Hepatocyte (in vitro differentiated cells): ENCODE results near the gene TBC1D21. TPM values are rescaled to one million over a fixed set of nuclear protein-coding genes. Genes with fewer than 3 reads are reported as not detected.

Experiments used
- DNase-seq: peaks from one replicate; pipeline ENCODE4 v3.0.0-alpha.2; 2016; ENCODE audit warnings: low spot score
- H2AFZ ChIP-seq: fragments of 200-600 bp; sonication (generic); 2 replicates; pipeline ENCODE4 v1.6.0; 2016; ENCODE audit warnings: antibody characterized with exemption, mild to moderate bottlenecking
- H3K27ac ChIP-seq: fragments of 200-600 bp; sonication (generic); 2 replicates; pipeline ENCODE4 v1.5.1; 2016; ENCODE audit warnings: mild to moderate bottlenecking
- H3K27me3 ChIP-seq: fragments of 200-600 bp; sonication (generic); 2 replicates; pipeline ENCODE4 v1.6.1; 2016
- H3K36me3 ChIP-seq: fragments of 200-600 bp; sonication (generic); replicated peaks from 2 replicates; pipeline ENCODE4 v1.5.1; 2016; ENCODE audit warnings: low read depth; ENCODE audit not compliant: insufficient read depth
- H3K4me1 ChIP-seq: fragments of 200-600 bp; sonication (generic); 2 replicates; pipeline ENCODE4 v1.5.1; 2016; ENCODE audit warnings: mild to moderate bottlenecking, moderate library complexity; ENCODE audit not compliant: insufficient read depth
- H3K4me2 ChIP-seq: fragments of 200-600 bp; sonication (generic); 2 replicates; pipeline ENCODE4 v1.6.0; 2016
- H3K4me3 ChIP-seq: fragments of 200-600 bp; sonication (generic); 2 replicates; pipeline ENCODE4 v1.5.1; 2016; ENCODE audit warnings: mild to moderate bottlenecking
- H3K79me2 ChIP-seq: fragments of 200-600 bp; sonication (generic); 2 replicates; pipeline ENCODE4 v1.6.0; 2017; ENCODE audit warnings: mild to moderate bottlenecking
- H3K9me2 ChIP-seq: fragments of 200-600 bp; sonication (generic); replicated peaks from 2 replicates; pipeline ENCODE4 v1.6.0; 2017; ENCODE audit warnings: mild to moderate bottlenecking; ENCODE audit not compliant: insufficient read depth
- H3K9me3 ChIP-seq: fragments of 200-600 bp; sonication (generic); 2 replicates; pipeline ENCODE4 v1.5.1; 2016; ENCODE audit warnings: low read depth, mild to moderate bottlenecking
- H4K20me1 ChIP-seq: fragments of 200-600 bp; sonication (generic); 2 replicates; pipeline ENCODE4 v1.6.0; 2016; ENCODE audit warnings: mild to moderate bottlenecking; ENCODE audit not compliant: insufficient read depth, poor library complexity, severe bottlenecking
- EZH2 ChIP-seq: fragments of 200-600 bp; sonication (generic); IDR thresholded peaks from 2 replicates; pipeline ENCODE4 v1.6.1; 2016; ENCODE audit warnings: antibody characterized with exemption, mild to moderate bottlenecking, borderline replicate concordance
- EZH2phosphoT487 ChIP-seq: fragments of 200-600 bp; sonication (generic); IDR thresholded peaks from one replicate; pipeline ENCODE4 v1.6.1; 2018; ENCODE audit warnings: antibody characterized with exemption, mild to moderate bottlenecking, low read depth, moderate library complexity; ENCODE audit not compliant: unreplicated experiment, severe bottlenecking
- WGBS: methylation state at CpG from one replicate; pipeline ENCODE4 v1.1.6; 2016; ENCODE audit warnings: low lambda C conversion rate; ENCODE audit errors: missing lambda C conversion rate; 5-methylcytosine and 5-hydroxymethylcytosine counted together
- polyA plus RNA-seq: library from polyadenylated mRNA; unstranded; fragments of >200 nt; fragmentation: Nextera tagmentation; extraction: Ambion mirVana; gene quantifications from 2 replicates; pipeline ENCODE4 v1.2.1, GENCODE V29; 2016
- total RNA-seq: library from RNA; depleted of rRNA; stranded (reverse); fragments of >200 nt; gene quantifications from 2 replicates; pipeline ENCODE4 v1.2.3, GENCODE V29; 2014
- TF ChIP-seq, protein P1 (sequence below): fragments of 200-600 bp; sonication (generic); IDR thresholded peaks from 2 replicates; pipeline ENCODE4 v1.5.1; 2016; ENCODE audit warnings: antibody characterized with exemption, mild to moderate bottlenecking; ENCODE audit not compliant: poor library complexity

The TBC1D21 gene
- total and polyA plus RNA-seq, 2 experiments from 2014 or later, result not detected

DNA sequence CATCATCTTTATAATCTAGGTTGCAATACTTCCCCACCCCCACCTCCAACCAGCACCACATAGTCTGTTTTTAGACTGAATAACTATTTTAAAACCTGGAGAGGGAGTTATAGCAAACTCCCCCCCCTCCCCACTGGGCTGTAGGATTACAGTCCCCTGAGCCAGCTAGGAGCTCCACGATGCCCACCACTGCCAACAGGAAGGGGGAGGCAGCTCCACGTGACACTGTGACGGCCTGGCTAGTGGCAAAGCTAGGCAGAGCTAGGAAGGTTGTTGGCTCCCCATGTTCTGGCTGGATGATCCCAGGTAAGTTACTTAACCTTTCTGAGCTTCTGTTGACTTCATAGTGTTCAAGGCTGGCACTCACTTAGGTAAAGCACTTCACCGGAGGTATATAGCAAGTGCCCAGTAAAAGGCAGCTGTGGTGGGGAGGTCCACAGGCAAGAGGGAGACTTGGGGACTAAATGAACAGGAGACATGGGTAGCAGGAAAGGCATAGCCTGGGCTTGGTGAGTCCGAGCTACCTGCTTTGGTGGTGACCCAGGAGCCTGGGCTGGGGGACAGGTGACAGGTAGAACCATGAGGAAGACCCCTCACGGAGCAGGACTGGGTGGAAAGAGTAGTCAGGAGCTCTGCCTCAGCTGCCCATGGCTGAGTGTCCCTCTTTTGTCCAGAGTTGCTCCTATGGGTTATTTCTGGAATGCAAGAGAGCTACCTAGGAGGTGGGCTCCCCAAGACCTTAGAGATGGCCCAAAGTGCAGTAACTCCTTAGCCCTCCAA is 4.0 kb upstream of the TBC1D21 start:
- H3K4me2 ChIP-seq, result no peak overlapping the region
- TF ChIP-seq, protein P1, sequence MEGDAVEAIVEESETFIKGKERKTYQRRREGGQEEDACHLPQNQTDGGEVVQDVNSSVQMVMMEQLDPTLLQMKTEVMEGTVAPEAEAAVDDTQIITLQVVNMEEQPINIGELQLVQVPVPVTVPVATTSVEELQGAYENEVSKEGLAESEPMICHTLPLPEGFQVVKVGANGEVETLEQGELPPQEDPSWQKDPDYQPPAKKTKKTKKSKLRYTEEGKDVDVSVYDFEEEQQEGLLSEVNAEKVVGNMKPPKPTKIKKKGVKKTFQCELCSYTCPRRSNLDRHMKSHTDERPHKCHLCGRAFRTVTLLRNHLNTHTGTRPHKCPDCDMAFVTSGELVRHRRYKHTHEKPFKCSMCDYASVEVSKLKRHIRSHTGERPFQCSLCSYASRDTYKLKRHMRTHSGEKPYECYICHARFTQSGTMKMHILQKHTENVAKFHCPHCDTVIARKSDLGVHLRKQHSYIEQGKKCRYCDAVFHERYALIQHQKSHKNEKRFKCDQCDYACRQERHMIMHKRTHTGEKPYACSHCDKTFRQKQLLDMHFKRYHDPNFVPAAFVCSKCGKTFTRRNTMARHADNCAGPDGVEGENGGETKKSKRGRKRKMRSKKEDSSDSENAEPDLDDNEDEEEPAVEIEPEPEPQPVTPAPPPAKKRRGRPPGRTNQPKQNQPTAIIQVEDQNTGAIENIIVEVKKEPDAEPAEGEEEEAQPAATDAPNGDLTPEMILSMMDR, result no peak
- no peak for TF ChIP-seq EZH2phosphoT487
- no peak for TF ChIP-seq EZH2
- no peak overlapping the region for H3K4me3 ChIP-seq
- H3K27me3 ChIP-seq, result peaks cover 6% of the 10 kb centered on the region
- H3K36me3 ChIP-seq, result no peaks in the 10 kb centered on the region
- DNase-seq, result no peak
- no peaks in the 10 kb centered on the region for H3K79me2 ChIP-seq
- no peaks in the 10 kb centered on the region for H4K20me1 ChIP-seq
- H3K4me1 ChIP-seq, result peaks cover 2% of the 10 kb centered on the region
- no peak overlapping the region for H3K27ac ChIP-seq
- WGBS, result 88% methylated on average over 6 of the region's 6 CpGs
- no peaks in the 10 kb centered on the region for H3K9me3 ChIP-seq
- no peak overlapping the region for H2AFZ ChIP-seq
- H3K9me2 ChIP-seq, result no peaks in the 10 kb centered on the region

DNA sequence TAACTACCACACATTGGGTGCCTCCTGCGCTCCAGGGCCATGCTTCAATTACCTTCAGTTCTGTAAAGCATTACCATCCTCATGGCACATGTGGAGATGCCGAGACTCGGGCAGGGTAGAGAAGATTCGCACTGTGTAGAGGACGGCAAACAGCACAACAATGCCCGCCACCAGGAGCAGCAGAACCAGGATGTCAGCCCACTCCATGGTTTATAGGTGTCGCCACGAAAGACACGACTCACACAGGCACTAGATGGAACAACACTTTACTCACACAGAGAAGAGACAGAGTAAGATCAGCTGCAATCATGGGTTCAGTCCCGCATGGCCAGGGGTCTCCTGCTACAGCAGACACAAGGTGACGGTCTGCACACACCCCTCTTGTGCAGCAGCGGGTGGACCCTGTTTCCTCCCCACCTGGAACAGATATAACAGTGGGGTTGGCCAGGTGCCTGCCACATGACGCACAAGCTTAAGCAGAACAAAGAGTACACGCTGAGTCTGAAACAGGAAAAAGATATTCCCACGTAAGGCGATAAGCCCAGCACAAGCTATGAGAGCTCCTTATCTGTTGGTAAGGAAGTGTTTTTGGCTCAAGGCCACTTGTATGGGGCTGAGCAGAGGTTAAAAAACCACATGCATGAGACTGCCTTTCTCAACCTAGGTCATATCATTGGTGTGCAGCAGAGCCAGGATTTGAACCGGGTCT is 2.5 kb upstream of the TBC1D21 start:
- Histone ChIP-seq H3K27me3 (peaks cover 6% of the 10 kb centered on the region), H3K27ac (no peak overlapping the region), H4K20me1 (no peaks in the 10 kb centered on the region), H3K9me2 (no peaks in the 10 kb centered on the region), H3K4me3 (no peak overlapping the region), H3K4me1 (no peaks in the 10 kb centered on the region), H3K9me3 (no peaks in the 10 kb centered on the region), H3K36me3 (no peaks in the 10 kb centered on the region), H2AFZ (no peak overlapping the region), H3K79me2 (no peaks in the 10 kb centered on the region), H3K4me2 (no peak overlapping the region)
- no peak for TF ChIP-seq EZH2
- TF ChIP-seq, protein P1, result no peak
- no peak for TF ChIP-seq EZH2phosphoT487
- DNase-seq, result peak; percentile 33
- 72% methylated on average over 17 of the region's 17 CpGs for WGBS

DNA sequence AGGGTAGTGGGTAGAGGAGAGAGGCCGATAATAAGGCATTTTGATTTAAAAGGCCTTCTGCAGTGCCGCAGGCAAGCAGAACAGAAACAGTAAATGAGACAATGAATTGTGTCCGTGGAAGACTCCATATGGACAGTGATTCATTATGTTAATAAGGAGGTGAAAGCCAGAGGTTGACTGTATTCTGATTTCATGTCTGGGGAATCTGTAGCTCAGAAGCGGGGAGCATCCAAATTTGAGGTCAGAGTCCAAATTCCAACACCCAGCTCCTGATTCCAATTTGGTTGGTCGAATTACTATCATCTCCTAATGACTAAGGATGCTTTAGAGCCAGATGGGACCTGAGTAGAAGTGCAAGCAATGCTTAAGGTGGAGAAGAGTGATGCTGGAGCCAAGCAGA is 1.0 kb upstream of the TBC1D21 start:
- Histone ChIP-seq H3K79me2 (no peaks in the 10 kb centered on the region), H2AFZ (no peak overlapping the region), H3K4me2 (no peak overlapping the region), H4K20me1 (no peaks in the 10 kb centered on the region), H3K9me2 (no peaks in the 10 kb centered on the region), H3K4me1 (no peaks in the 10 kb centered on the region), H3K27me3 (peaks cover 6% of the 10 kb centered on the region), H3K9me3 (no peaks in the 10 kb centered on the region), H3K36me3 (no peaks in the 10 kb centered on the region), H3K4me3 (no peak overlapping the region), H3K27ac (no peak overlapping the region)
- TF ChIP-seq EZH2phosphoT487, result no peak
- TF ChIP-seq EZH2, result no peak
- TF ChIP-seq, protein P1, result no peak
- WGBS, result 84% methylated on average over 5 of the region's 5 CpGs
- no peak for DNase-seq
